ENCODE results near the gene ELP4.

ELP4 gene

DNA sequence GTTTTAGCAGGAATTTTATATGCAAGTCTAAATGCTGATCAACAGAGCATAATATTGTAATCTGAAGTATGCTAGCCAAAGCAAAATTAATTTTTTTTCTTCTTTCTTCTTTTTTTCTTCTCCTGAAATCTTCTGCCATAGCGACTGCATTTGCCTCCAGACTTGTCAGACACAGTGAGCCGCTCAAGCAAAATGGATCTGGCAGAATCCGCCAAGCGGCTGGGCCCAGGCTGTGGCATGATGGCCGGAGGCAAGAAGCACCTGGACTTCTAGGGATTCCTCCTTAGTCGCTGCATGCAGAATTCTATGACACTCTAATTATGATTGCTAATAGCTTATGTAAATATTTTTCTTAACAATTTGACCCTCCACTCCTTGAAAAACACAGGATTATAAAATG, 273.7 kb downstream of the ELP4 start:
- no peak for DNase-seq

DNA sequence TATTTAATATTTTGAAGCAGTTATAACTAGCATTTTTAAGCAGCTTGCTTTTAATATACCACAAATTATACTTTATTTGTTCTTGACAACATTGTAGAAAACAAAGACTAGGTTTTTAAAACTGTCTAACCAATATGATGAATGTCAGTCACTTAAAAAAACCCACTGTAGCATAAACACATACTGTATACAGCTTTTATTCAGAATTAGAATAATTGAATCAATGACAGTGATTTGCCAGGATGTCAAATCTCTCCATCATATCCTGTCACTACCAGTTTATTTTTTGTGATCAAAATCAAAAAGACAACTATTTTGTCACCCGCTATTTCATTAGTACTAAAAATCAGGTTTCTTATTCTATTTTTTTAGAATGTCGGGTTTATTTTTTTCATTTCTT, 275.0 kb downstream of the ELP4 start:
- DNase-seq = no peak

DNA sequence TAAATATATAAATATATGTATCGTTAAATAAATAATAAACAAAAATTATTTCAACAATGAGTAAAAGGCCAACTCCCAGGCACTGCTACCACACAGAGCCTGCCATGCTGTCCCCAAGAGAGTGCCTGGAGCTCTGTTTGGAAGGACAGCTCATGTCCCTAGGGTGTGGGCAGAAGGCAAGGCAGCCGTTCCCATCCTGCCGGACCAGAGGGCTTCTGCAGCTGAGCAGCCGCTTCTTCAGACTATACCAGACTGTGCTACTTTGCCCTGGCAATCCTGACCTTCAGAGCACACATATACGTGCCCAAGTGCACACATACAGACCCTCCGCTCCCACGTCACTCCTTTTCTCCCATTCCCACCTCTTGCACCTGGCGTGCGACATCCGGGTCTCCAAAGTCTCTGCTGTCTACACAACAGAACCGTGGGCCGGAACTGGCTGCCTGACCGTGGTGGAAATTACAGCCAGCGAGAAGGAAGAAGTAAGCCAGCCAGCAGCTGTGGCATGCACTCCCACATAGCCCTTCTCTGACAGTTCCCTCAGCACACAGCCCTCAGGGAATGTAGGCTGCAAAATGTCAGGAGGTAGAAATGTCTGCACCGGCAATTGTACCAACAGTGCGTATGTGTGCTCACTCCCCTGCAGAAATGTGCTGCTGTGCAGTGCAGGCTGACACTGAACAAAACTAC, 277.6 kb downstream of the ELP4 start:
- no peak for DNase-seq

DNA sequence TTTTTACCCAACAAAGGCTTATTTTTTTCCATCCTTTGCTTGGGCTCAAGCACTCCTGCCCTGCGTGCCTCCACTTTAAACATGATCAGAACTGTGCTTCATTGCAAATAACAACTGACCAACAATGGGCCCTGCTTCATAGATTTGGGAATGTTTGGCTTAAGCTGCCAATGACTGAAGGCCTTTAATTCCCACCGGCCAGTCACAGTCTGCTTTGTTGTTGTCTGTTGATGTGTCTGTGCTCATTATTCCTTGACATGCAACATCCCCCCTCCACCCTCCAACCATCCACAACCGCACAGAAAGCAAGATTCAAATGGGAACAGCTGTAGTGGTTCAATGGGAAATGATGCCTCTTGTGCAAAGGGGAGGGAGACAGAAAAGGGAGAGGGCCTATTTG, 278.5 kb downstream of the ELP4 start:
- no peak for DNase-seq

DNA sequence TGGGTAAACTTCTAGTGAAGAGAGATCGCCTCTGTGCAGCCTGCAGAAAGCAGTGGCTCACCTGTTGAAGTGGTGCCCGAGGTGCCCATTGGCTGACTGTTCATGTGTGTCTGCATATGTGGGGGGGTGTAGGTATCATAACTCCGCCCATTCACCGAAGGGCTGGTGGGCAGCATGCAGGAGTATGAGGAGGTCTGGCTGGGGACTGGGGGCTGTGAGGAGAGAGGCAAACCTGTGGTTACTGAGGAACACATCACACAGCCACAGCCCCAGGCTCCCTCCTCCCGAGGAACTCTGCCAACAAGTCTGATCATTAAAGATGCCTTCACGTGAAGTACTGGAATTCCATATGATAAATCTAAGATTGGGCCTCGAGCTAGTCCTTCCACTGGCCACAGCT, 281.1 kb downstream of the ELP4 start:
- no peak for DNase-seq

DNA sequence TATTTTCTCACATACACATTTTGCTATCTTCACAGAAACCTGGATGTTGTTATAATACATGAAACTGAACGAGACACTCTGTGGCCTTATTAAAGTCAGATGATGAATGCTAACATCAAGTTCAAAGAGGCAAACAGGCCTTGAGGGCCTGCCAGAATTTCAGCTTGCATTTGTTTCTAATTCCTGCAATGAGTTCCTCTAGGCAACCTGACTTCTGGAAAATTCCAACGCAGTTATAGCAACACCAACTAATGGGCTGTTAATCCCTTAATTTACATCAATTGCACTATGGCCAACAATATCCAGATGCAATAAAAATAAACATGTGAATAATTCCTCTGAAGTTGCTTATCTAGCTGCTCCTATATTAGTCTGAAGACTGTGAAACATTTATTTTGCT, 282.5 kb downstream of the ELP4 start:
- DNase-seq = no peak

DNA sequence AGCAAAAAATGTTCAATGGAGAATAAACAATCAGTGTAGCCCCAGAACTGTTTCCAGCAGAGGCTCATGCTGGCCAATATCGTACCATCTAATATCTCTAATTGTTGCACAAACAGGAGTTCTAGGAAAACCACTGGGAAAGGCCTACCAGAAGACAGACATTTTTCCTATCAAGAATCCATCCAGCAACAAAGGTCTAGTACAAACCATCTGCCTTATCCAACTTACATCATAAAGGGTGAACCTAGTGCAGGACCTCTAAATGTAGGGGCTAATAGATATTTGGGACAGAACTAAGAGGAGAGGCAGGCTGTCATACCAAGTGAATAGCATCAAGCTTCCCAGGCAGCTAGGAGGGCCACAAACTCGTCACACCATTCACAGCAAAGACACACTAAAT, 282.9 kb downstream of the ELP4 start:
- no peak for DNase-seq

DNA sequence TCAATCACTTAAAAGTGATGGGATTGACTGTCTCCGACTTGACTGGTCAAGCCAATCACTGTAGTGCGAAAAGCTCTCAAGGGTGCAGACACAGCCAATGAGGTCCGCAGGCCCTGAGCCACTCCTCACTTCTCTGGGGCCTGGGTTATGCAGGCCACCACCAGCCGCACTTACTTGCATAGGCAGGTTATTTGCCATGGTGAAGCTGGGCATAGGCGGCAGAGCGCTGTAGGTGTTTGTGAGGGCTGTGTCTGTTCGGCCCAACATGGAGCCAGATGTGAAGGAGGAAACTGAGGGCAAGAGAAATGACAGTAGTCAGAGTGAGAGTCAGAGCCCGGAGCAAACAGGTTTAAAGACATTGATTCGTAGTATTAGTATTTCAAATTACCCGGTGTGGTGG, 283.7 kb downstream of the ELP4 start:
- DNase-seq = no peak

DNA sequence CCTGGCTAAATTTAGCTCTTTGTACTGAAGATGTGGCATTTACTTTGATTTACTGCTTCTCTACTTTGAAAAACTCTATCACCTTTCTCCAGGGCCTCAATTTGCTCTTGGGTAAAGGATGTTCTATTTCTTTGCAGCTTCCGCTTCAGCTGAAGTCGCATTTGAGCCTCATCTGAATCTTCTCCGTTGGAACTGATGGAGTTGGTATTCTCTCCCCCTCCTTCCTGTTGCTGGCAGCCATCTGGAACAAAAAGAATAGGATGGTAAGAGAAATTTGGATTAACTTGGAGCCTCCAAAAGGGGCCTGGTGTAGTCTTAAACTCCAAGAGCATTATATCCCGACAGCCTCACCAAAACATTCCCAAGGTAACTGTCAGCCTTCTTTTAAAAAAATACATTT, 285.0 kb downstream of the ELP4 start:
- DNase-seq = no peak

DNA sequence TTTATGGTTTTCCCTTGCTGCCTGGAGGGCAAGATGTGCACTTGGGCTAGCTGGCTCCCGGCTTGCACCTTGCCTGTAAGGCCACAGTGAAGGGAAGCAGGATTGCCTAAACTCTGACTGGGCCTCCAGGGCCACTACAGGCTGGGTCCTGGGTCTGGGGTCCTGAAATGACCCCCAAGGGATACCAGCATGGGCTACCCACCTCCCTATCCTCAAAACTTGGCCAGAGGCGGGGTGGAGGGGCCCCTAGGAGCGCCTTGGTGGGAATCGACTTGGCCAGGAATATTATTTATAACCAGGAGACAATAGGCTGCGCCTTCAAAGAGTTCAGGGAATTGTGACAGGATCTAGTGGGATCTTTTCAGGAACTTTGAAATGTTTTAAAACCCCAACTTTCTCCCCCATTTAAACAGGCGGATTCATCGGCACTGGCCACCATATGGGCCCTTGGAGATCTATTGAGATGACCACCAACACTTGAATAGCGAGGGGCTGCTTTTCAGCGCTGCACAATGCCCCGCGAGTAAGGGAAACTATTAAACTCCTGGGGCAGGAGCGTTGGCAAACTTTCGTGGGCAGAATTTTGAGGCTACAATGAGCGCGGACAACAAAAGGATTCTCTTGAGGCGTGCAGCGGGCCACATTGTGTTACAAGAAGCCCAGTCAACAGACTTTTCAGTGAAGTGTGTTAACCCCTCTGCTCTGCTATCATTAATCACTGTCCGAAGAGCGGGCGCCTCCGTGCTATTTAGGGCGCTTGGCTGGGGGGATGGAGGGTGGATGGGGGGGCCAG, 286.3 kb downstream of the ELP4 start:
- DNase-seq = no peak

DNA sequence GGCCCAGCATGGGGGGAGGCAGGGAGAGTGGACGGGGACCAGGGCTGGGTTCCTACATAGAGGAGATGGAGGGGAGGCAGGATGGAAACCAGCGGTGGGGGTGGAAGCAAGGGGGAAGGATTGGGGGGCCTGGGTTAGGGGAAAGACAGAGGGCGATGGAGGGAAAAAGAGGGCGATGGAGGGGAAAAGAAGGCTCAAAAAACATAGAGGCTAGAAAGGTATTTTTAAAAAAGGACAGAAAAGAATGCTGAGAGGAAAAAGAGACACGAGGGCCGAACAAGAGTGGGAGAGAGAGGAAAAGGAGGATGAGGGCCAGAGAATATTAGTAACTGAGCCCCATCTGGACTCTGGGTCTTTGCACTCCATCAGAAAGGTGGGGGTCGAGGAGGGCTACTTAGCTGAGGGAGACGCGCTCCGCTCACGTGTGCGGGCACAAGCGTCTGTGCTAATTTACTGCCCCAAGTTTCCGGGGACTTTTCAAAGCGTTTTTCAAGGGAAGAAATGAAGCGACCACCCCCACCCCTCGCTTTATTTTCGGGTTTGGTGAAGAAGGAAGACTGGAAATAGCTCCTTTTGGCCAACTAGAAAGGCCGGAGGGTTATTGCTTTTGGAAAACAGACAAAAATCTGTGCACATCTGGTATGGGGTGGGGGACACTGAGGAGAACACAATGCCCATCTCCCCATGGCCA, 287.1 kb downstream of the ELP4 start:
- no peak for DNase-seq

DNA sequence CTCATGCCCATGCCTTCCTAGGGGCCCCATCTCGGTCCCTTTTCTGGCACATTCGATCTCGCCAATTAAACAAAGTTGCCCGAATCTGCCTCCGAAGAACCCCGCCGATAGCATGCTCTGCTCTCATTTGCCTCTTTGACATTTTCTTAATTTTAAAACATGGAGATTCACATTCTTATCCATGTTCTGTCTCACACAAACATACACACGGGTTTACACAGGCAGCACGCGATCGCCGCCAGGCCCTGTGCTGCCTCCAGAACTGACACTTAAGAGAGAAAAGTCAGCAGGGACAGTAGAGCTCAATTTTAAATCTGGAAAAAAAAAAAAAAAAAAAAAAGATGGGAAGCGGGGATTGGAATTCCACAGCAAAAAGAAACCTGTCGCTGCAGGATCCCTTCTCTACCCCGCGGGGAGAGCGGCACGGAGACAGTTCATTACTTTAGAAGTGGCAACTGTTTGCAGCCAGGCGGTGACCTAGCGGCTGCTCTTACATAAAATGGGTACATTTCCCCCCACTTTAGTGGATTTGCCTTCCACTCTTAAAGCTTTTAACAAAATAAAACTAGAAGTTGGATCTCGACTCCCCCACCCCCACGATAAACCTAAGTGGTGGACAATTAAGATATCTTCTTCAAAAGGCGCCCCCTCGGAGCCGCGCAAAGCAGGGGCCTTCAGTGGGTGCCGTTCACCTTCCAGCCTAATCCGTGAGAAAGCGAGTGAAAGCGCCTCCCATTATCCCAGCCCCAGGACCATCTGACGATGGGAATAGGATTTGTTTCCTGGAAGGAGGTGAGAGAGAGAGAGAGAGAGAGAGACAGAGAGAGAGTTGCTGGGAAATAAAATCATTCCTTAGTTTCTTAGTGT, 287.9 kb downstream of the ELP4 start:
- no peak for DNase-seq

DNA sequence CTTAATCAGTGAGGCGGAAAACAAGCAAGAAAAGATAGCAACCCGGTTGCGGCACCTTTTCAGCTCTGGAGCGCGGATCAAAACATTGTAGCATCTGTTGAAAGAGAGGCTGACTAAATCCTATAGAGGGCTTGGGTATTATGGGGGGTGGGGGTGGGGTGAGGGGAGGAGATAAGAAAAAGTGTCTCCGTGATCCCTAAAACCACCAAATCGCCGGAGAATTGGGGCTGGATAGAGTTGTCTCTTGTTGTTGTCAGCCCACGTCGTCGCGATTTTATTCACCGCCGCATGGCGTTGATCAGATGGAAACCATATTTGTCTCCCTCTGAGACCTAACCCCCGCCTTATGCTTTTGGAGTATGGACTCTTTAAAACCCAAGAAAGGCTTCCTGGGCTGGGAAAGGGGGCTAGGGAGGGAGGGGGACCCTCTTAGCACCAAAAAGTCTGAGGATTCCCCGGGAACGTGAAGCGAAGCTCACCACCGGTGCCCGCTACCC, 288.5 kb downstream of the ELP4 start:
- DNase-seq = no peak

DNA sequence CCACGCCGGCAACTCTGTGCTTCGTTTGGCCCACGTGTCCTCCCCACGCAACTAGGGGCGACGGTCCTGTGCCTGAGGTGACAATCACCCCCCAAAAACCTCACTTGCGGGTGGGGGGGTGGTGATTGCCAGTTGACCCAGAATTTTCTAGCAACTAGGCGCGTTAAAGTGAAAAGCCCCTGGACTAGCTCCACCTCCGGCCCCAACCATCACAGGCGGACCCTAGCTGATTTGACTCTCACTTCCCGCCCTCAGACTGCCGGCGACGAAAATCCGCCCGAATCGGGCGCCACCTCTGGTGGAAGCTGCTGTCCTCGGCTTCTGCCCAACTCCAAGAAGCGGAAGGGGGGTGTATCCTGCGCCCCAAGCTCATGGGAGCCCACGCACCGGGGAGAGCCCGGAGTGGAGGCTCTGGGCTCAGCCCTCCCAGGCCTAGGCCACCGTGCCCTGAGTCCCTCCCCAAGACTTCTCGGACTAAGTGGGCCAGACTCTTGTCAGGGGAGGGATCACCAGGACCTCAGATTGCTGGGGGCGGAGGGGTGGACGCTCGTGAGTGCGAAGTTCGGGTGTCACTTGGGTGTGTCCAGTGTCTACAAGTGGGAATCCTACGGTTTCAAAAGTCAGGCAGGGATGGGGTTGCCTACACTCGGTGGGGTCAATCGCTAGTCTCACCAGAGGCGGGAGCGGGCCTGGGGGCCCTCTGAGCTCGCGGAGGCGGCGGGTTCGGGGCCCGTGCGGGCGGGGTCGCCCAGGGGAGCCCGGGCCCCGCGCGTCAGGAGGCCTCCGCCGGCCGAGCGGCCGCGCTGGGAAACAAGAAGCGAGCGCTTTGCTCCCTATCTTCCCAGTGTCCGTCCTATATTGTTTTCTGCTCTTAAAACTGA, 289.2 kb downstream of the ELP4 start:
- DNase-seq = no peak

DNA sequence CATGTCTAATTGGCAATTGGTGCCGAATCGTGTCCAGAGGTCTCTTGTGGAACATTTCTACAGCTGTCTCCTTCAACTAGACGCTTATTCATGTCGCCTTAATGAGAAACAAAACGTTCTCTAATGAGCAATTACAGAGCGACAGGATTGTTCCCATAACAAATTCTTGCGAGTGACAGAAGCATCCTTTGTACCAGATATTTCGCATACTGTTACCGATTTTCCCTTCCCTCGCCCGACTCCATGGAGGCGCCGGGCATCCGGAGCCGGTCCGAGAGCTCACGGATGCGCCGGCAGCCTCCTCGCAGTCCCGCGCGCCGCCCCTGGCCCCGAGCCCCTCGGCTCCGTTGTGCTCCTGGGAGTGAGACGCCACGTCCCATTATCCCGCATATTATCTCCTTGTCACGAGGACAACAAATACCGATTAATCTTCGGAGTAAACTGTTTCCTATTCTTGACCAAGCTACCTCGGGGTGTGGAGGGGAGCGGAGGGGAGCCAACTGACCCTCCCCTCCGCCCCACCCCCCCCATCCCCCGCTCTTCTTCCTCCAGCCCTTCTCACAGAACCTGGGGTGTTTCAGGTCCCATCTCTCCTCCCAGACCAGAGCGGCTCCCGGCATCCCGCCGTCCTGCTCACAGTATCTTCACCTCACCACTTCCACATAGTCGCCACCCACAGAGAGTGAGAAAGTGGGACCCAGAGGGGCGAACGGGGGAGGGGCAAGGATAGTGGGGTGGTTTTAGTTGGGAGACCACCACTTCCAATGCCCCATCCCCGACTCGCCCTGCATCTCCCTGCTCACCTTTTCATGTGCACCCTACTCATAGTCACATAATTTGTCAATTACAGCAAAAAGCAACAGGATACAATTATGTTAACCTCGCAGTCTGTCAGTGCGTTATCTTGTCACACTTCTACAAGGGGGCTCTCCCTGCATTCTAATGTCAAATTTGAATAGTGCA, 290.1 kb downstream of the ELP4 start:
- DNase-seq = no peak

DNA sequence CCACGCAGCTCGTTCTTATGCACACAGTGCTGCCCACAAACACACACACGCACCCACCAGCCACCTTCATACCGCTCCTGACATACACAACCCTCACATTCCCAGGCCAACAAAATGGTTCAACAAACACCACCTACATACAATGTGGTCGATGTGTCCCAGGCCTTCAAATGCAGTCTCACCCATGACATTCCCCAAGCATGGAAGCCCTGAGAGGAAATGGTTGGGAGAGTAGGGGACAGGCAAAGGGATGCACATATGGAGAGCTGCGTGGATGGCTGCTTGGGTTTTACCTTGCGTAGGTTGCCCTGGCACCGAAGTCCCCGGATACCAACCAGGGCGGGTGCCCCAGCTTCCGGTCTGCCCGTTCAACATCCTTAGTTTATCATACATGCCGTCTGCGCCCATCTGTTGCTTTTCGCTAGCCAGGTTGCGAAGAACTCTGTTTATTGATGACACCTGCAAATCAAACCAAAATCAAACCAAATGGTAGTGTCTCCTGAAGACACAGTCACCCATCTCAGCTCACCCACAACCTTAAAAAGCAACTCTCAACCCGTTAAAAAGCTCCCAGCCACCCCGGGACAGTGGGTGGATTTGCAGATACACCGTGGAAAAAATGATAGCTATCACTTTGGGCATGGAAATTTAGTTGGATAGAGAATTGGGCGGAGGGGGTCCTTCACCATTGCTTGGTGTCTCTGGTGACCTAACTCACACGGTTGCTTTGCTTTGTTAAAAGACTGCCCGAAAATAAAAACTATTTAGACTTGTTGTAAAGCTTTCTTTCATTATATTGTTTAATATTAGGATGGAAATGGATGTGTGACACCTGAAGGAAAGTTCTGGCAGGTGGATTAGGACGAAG, 291.1 kb downstream of the ELP4 start:
- DNase-seq = no peak

DNA sequence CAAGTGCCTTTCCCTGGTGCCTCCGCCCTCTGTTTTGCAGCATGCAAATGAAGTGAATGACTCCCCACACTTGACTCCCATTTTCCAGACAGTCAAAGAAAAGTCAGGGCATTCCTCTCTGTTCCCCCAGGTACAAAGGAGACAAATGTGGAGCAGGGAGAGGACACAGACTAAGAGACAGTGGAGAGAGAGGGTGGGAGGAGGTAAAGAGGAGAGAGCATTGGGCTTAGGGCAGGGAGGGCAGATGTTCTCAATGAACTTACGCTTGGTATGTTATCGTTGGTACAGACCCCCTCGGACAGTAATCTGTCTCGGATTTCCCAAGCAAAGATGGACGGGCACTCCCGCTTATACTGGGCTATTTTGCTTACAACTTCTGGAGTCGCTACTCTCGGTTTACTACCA, 291.7 kb downstream of the ELP4 start:
- no peak for DNase-seq

DNA sequence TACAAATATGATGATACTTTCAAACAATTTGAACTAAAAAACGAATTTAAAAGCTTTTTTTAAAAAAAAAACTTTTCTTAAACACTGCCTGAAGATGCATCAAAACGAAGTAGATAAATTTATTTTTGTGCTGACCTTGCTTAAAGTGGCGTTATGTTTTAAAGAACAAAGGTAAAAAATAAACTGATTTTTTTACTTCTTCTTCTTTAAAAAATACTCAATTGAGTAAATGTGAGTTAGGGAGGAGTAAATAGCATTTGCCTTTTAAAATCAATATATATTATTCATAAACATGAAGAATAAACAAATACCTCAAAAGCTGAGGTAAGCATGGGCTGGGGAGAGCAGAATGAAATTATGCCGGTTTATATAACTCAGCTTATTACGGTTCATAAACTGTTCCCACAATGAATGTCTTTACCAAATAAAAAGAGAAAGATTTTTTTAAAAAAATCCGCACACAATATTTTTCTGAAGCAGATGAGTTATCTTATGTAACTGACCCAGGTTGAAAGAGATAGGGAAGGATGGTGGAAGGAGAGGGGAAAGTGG, 292.5 kb downstream of the ELP4 start:
- DNase-seq = no peak

DNA sequence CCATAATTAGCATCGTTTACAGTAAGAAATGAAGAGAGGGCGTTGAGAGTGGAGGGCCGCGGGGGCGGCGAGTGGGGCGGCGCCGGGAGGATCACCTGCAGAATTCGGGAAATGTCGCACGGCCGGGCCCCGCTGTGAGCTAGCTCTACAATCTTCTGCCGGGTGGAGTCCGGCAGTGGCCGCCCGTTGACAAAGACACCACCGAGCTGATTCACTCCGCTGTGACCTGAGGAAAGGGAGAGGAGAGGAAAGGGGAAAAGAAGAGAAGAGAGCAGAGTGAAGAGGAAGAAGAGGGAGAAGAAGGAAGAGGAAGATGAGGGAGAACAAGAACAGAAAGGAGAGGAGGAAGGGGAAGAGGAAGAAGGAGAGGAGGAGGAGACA, 293.0 kb downstream of the ELP4 start:
- no peak for DNase-seq
